Activated B cell treated with CpG ODN at 0.5 μM for 24 hours (primary cell): Measurements from ENCODE around the gene MCM7. TPM values are rescaled to one million over a fixed set of nuclear protein-coding genes. Genes with fewer than 3 reads are reported as not detected.

Source experiments
- ATAC-seq: fragments of 200-7000 bp; cut with Tn5 transposase; one replicate; pipeline ENCODE4 v1.10.0; 2021; ENCODE audit warnings: low read depth, mild to moderate bottlenecking, moderate library complexity
- CTCF ChIA-PET: fragments of 350-600 bp; sonication (Branson Sonifier 250); formaldehyde crosslinking; loops from one replicate; lab custom pipeline; 2021; ENCODE audit warnings: antibody characterized with exemption; lab: Charles Lee
- POLR2A ChIA-PET: fragments of 350-600 bp; sonication (Branson Sonifier 250); formaldehyde crosslinking; loops from one replicate; lab custom pipeline; 2021; ENCODE audit warnings: antibody characterized with exemption; lab: Charles Lee
- DNase-seq: peaks from one replicate; pipeline ENCODE4 v3.0.0; 2022
- H3K27ac Mint-ChIP-seq: one replicate; pipeline ENCODE4 v1.8.0; 2020; ENCODE audit warnings: mixed read lengths
- H3K27me3 Mint-ChIP-seq: one replicate; pipeline ENCODE4 v1.8.0; 2021; ENCODE audit warnings: mixed read lengths
- H3K36me3 Mint-ChIP-seq: one replicate; pipeline ENCODE4 v1.8.0; 2021; ENCODE audit warnings: low read depth, mixed read lengths
- H3K4me1 Mint-ChIP-seq: one replicate; pipeline ENCODE4 v1.8.0; 2021; ENCODE audit warnings: mixed read lengths
- H3K4me3 Mint-ChIP-seq: one replicate; pipeline ENCODE4 v1.8.0; 2020; ENCODE audit warnings: mild to moderate bottlenecking, mixed read lengths
- H3K9me3 Mint-ChIP-seq: one replicate; pipeline ENCODE4 v1.8.0; 2020; ENCODE audit warnings: mixed read lengths
- intact Hi-C: fragments of 100-400 bp; cut with micrococcal nuclease; formaldehyde crosslinking; loops from one replicate; pipeline ENCODE4 v1.15.1; 2024
- total RNA-seq: library from RNA; stranded (reverse); gene quantifications from 2 replicates; pipeline ENCODE4 v1.2.3, GENCODE V29; 2022
- TF ChIP-seq, protein P1 (sequence below): fragments of 200-600 bp; IDR thresholded peaks from one replicate; pipeline ENCODE4 v1.8.0; 2022; ENCODE audit warnings: antibody characterized with exemption, mild to moderate bottlenecking

The MCM7 gene
- total RNA-seq, 1 donor from 2014 or later: 99.7 TPM

DNA sequence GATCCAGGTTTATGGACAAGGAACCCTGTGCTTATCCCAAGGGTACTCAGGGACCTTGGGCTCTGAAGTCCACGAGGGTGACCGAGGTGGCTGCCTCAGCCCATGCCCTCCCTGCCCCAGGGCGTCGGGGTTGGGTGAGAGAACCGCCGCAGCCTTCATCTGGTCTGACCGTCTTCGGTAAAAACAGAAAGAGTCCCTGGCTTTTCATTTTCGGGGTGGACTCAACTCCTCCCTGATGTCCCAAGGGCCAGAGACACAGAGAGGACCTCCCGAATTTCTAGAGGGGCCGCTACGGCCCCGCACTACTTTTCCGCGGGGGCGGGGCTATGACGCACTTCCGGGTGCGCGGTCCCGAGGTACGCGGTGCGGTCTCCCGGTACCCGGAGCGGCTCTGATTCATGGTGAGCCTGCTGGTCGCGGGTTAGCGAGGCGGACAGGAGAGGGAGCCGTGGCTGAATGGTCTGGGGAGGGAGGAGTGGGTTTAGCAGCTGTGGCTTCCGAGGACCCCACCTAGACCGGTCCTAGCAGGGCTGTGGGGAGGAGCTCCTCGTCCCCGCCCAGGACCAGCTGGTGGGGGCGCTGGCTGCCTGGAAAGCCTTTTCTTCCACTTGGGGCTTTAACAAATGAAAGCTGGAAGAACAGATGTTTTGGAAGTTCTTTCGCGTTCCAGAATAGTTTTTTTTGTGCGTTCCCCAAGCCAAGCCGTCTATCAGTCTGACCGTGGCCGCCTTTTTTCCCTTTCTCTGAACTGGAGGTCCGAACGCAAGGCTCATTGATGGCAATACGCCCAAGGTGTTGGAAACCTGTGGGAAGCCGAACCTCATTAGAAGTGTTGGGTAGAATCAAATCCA is 51.5 kb downstream of the MCM7 start, which contains the start of gene ZSCAN21:
Gene ZSCAN21, plus strand, starts transcription at position 334 of the 851 bp plus-strand sequence. CDS start 7,233 bp downstream, outside the sequence.
- intact Hi-C loops: loop anchor here (1.0 kb wide), 5 partner anchors 32 to 78 kb away; partner anchors contain the start of genes ZKSCAN1 and ZNF3
- H3K27ac Mint-ChIP-seq: peak within 1 kb of the TSS; percentile 94
- peaks cover 7% of the 10 kb centered on the region for H3K36me3 Mint-ChIP-seq
- peak; percentile 90 for ATAC-seq
- TF ChIP-seq, protein P1, sequence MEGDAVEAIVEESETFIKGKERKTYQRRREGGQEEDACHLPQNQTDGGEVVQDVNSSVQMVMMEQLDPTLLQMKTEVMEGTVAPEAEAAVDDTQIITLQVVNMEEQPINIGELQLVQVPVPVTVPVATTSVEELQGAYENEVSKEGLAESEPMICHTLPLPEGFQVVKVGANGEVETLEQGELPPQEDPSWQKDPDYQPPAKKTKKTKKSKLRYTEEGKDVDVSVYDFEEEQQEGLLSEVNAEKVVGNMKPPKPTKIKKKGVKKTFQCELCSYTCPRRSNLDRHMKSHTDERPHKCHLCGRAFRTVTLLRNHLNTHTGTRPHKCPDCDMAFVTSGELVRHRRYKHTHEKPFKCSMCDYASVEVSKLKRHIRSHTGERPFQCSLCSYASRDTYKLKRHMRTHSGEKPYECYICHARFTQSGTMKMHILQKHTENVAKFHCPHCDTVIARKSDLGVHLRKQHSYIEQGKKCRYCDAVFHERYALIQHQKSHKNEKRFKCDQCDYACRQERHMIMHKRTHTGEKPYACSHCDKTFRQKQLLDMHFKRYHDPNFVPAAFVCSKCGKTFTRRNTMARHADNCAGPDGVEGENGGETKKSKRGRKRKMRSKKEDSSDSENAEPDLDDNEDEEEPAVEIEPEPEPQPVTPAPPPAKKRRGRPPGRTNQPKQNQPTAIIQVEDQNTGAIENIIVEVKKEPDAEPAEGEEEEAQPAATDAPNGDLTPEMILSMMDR: no peak
- no peaks in the 10 kb centered on the region for H3K9me3 Mint-ChIP-seq
- peak; percentile 87 for DNase-seq
- ChIA-PET POLR2A (interaction anchor here (0.6 to 2.3 kb wide), 14 partner anchors 23 to 584 kb away, joined by 3 to 17 read pairs (median 4); partner anchors contain the start of genes AP4M1, COPS6, MBLAC1 and MCM7), CTCF (interaction anchor here (0.7 to 0.9 kb wide), 3 partner anchors 10 to 136 kb away, joined by 3 to 5 read pairs (median 4); partner anchors contain the start of gene ZNF3)
- peaks cover 16% of the 10 kb centered on the region for H3K4me1 Mint-ChIP-seq
- H3K4me3 Mint-ChIP-seq: peak within 1 kb of the TSS; percentile 95
- H3K27me3 Mint-ChIP-seq: no peaks in the 10 kb centered on the region

DNA sequence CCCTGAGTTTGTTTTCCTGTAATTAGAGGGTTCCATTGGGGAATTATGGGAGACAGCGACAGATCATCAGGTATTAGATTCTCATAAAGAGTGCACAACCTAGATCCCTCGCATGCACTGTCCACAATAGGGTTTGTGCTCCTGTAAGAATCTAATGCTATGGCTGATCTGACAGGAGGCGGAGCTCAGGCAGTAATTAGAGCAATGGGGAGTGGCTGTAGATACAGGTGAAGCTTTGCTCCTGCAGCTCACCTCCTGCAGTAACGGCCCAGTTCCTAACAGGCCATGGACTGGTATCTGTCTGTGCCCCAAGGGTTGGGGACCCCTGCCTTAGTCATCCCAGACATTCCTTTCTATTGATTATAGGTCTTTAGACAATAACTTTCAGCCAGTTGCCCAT is 52.5 kb downstream of the MCM7 start:
- H3K36me3 Mint-ChIP-seq: peaks cover 6% of the 10 kb centered on the region
- peak overlapping the region; percentile 94 for H3K27ac Mint-ChIP-seq
- peak overlapping the region; percentile 95 for H3K4me3 Mint-ChIP-seq
- POLR2A ChIA-PET: interaction anchor here (1.8 to 2.3 kb wide), 3 partner anchors 34 to 52 kb away, joined by 7 to 17 read pairs (median 14); partner anchors contain the start of genes AP4M1, MCM7 and ZKSCAN1
- no peaks in the 10 kb centered on the region for H3K27me3 Mint-ChIP-seq
- CTCF ChIA-PET: no interaction called here
- H3K9me3 Mint-ChIP-seq: no peaks in the 10 kb centered on the region
- intact Hi-C loops: loop anchor here (1.0 kb wide), 5 partner anchors 33 to 79 kb away; partner anchors contain the start of genes ZKSCAN1 and ZNF3
- H3K4me1 Mint-ChIP-seq: peaks cover 19% of the 10 kb centered on the region
- TF ChIP-seq, protein P1: no peak
- DNase-seq (no peak), ATAC-seq (no peak)

DNA sequence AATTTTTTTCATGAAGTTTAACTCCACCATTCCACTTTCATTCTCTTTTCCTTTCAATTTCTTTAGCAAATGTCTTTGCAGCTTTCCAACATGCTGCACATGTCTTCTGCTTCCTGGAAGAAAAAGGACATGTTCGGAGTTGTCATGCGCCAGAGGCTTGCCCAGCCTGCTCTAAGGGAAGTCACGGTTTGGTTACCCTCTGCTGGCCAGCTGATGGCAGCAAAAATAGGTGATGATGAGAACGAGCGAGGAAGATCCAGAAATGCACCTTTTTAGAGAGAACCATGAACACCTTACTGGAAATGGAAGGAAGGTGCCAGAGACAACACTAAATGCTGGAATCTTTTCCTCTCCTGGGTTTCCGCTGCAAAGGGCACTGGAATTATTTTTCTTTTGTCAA is 56.5 kb downstream of the MCM7 start:
- Mint-ChIP-seq H3K9me3 (no peaks in the 10 kb centered on the region), H3K27ac (no peak overlapping the region), H3K27me3 (no peaks in the 10 kb centered on the region), H3K4me3 (peak overlapping the region; percentile 60), H3K4me1 (peaks cover 13% of the 10 kb centered on the region), H3K36me3 (peaks cover 2% of the 10 kb centered on the region)
- intact Hi-C loops: no loop called here
- ChIA-PET CTCF (no interaction called here), POLR2A (interaction anchor here (0.6 kb wide), 1 partner anchor 465 kb away, joined by 4 read pairs; no protein-coding TSS in a partner anchor)
- ATAC-seq: no peak
- TF ChIP-seq, protein P1: no peak
- no peak for DNase-seq

Other genes with a start within 250 kb of the MCM7 start
- gene OR2AE1, start 224.4 kb downstream of the MCM7 start, total RNA-seq: 0.39 and 1.3 TPM in 2 replicates
- gene TRIM4, start 181.9 kb downstream of the MCM7 start, total RNA-seq: 33.1 and 35.8 TPM in 2 replicates
- gene GJC3, start 171.8 kb downstream of the MCM7 start, total RNA-seq: not detected in 2 replicates
- gene AZGP1, start 125.4 kb downstream of the MCM7 start, total RNA-seq: not detected in 2 replicates
- 59.0 and 70.6 TPM in 2 replicates for gene ZKSCAN1, start 85.8 kb downstream of the MCM7 start, total RNA-seq
- 10.6 and 11.3 TPM in 2 replicates for gene ZSCAN21, start 51.6 kb downstream of the MCM7 start, total RNA-seq
- 33.9 and 39.6 TPM in 2 replicates for gene ZNF3, start 19.7 kb downstream of the MCM7 start, total RNA-seq
- gene COPS6, start 12.4 kb downstream of the MCM7 start, total RNA-seq: 88.3 and 108 TPM in 2 replicates
- 11.1 and 12.5 TPM in 2 replicates for gene AP4M1, start 246 bp upstream of the MCM7 start, total RNA-seq
- 42.6 and 54.9 TPM in 2 replicates for gene TAF6, start 18.0 kb upstream of the MCM7 start, total RNA-seq
- gene CNPY4, start 18.2 kb upstream of the MCM7 start, total RNA-seq: 7.1 and 8.6 TPM in 2 replicates
- gene MBLAC1, start 25.6 kb upstream of the MCM7 start, total RNA-seq: 1.9 and 2.2 TPM in 2 replicates
- 151 and 161 TPM in 2 replicates for gene LAMTOR4, start 47.5 kb upstream of the MCM7 start, total RNA-seq
- 55.7 and 65.3 TPM in 2 replicates for gene TRAPPC14, start 57.3 kb upstream of the MCM7 start, total RNA-seq
- 0.10 and 1.2 TPM in 2 replicates for gene GAL3ST4, start 67.2 kb upstream of the MCM7 start, total RNA-seq
- 5.0 and 5.1 TPM in 2 replicates for gene GPC2, start 76.0 kb upstream of the MCM7 start, total RNA-seq
- 41.3 and 42.4 TPM in 2 replicates for gene STAG3, start 76.5 kb upstream of the MCM7 start, total RNA-seq
- gene PVRIG, start 118.6 kb upstream of the MCM7 start, total RNA-seq: 17.1 and 20.0 TPM in 2 replicates
- gene SPDYE3, start 206.3 kb upstream of the MCM7 start, total RNA-seq: not detected in 2 replicates